H9 (cell line): ENCODE data around the gene PCDHGA9. TPM values are rescaled to one million over a fixed set of nuclear protein-coding genes. Genes with fewer than 3 reads are reported as not detected.

Experiments used
- DNase-seq: peaks from one replicate; pipeline ENCODE4 v3.0.0-alpha.2; 2017
- H2AFZ ChIP-seq: one replicate; pipeline ENCODE4 v1.6.1; 2013; ENCODE audit warnings: mild to moderate bottlenecking, low read length, control low read depth, moderate library complexity
- H2AK5ac ChIP-seq: 2 replicates; pipeline ENCODE4 v1.6.1; 2013; ENCODE audit warnings: low read length, control low read depth, mixed read lengths; ENCODE audit not compliant: insufficient read length
- H2BK120ac ChIP-seq: one replicate; pipeline ENCODE4 v1.6.1; 2013; ENCODE audit warnings: low read depth, mild to moderate bottlenecking, low read length, control low read depth, inconsistent platforms; ENCODE audit not compliant: poor library complexity, severe bottlenecking
- H2BK12ac ChIP-seq: 2 replicates; pipeline ENCODE4 v1.6.1; 2013; ENCODE audit warnings: low read length, control low read depth, mixed read lengths, low read depth; ENCODE audit not compliant: insufficient read length
- H2BK15ac ChIP-seq: 2 replicates; pipeline ENCODE4 v1.6.1; 2013; ENCODE audit warnings: low read depth, low read length, control low read depth
- H2BK20ac ChIP-seq: one replicate; pipeline ENCODE4 v1.6.1; 2013; ENCODE audit warnings: low read depth, mild to moderate bottlenecking, low read length, control low read depth, inconsistent platforms; ENCODE audit not compliant: poor library complexity, severe bottlenecking
- H2BK5ac ChIP-seq: 2 replicates; pipeline ENCODE4 v1.6.1; 2013; ENCODE audit warnings: low read length, control low read depth, mixed read lengths; ENCODE audit not compliant: insufficient read length
- H3K14ac ChIP-seq: 2 replicates; pipeline ENCODE4 v1.6.1; 2013; ENCODE audit warnings: low read length, control low read depth; ENCODE audit not compliant: insufficient read depth
- H3K18ac ChIP-seq: 2 replicates; pipeline ENCODE4 v1.6.1; 2013; ENCODE audit warnings: low read depth, mild to moderate bottlenecking, mixed read lengths, low read length, control low read depth; ENCODE audit not compliant: insufficient read length
- H3K23ac ChIP-seq: 2 replicates; pipeline ENCODE4 v1.6.1; 2013; ENCODE audit warnings: low read length, control low read depth, mixed read lengths, low read depth; ENCODE audit not compliant: insufficient read length
- H3K23me2 ChIP-seq: 2 replicates; pipeline ENCODE4 v1.6.1; 2013; ENCODE audit warnings: low read depth, mild to moderate bottlenecking, mixed read lengths, low read length, control low read depth; ENCODE audit not compliant: insufficient read length, poor library complexity, severe bottlenecking
- H3K27ac ChIP-seq: 2 replicates; pipeline ENCODE4 v1.5.1; 2013; ENCODE audit warnings: low read length, control low read depth, mixed read lengths, low read depth; ENCODE audit not compliant: insufficient read length
- H3K27me3 ChIP-seq: 2 replicates; pipeline ENCODE4 v1.6.1; 2013; ENCODE audit warnings: low read length, control low read depth, inconsistent platforms; ENCODE audit not compliant: insufficient read depth
- H3K4ac ChIP-seq: 2 replicates; pipeline ENCODE4 v1.6.1; 2013; ENCODE audit warnings: low read depth, mild to moderate bottlenecking, control low read depth, inconsistent platforms, low read length, moderate library complexity
- H3K4me1 ChIP-seq: 2 replicates; pipeline ENCODE4 v1.6.1; 2013; ENCODE audit warnings: low read length, control low read depth, inconsistent platforms; ENCODE audit not compliant: insufficient read depth
- H3K4me2 ChIP-seq: 2 replicates; pipeline ENCODE4 v1.6.1; 2013; ENCODE audit warnings: low read length, control low read depth, mixed read lengths; ENCODE audit not compliant: insufficient read length, insufficient read depth
- H3K56ac ChIP-seq: 2 replicates; pipeline ENCODE4 v1.6.1; 2013; ENCODE audit warnings: low read depth, mild to moderate bottlenecking, mixed read lengths, low read length, control low read depth; ENCODE audit not compliant: insufficient read length
- H3K79me1 ChIP-seq: 2 replicates; pipeline ENCODE4 v1.6.1; 2013; ENCODE audit warnings: low read depth, mild to moderate bottlenecking, moderate library complexity, low read length, control low read depth, inconsistent platforms; ENCODE audit not compliant: insufficient read depth, poor library complexity, severe bottlenecking
- H3K79me2 ChIP-seq: 2 replicates; pipeline ENCODE4 v1.6.1; 2013; ENCODE audit warnings: low read length, control low read depth, inconsistent platforms; ENCODE audit not compliant: insufficient read depth
- H3K9ac ChIP-seq: 2 replicates; pipeline ENCODE4 v1.6.1; 2013; ENCODE audit warnings: low read length, control low read depth, mixed read lengths; ENCODE audit not compliant: insufficient read length; ENCODE audit errors: extremely low read depth
- H3K9me3 ChIP-seq: one replicate; pipeline ENCODE4 v1.6.1; 2013; ENCODE audit warnings: low read depth, low read length, inconsistent platforms; ENCODE audit not compliant: control insufficient read depth
- H3T11ph ChIP-seq: one replicate; pipeline ENCODE4 v1.6.1; 2013; ENCODE audit warnings: mild to moderate bottlenecking, low read length, control low read depth, inconsistent platforms
- H4K20me1 ChIP-seq: one replicate; pipeline ENCODE4 v1.6.1; 2013; ENCODE audit not compliant: control insufficient read depth, insufficient read length, insufficient read depth
- H4K5ac ChIP-seq: 2 replicates; pipeline ENCODE4 v1.6.1; 2013; ENCODE audit warnings: low read depth, mild to moderate bottlenecking, mixed read lengths, low read length, control low read depth; ENCODE audit not compliant: insufficient read length
- H4K8ac ChIP-seq: replicated peaks from 2 replicates; pipeline ENCODE4 v1.6.1; 2013; ENCODE audit warnings: low read length, control low read depth, mixed read lengths, low read depth; ENCODE audit not compliant: insufficient read length
- H4K91ac ChIP-seq: 2 replicates; pipeline ENCODE4 v1.6.1; 2013; ENCODE audit warnings: low read depth, mild to moderate bottlenecking, moderate library complexity, mixed read lengths, low read length, control low read depth; ENCODE audit not compliant: insufficient read length
- H3K27ac Mint-ChIP-seq, 3 experiments: 2 replicates in 2 of 3; 3 replicates in 1 of 3; pipeline ENCODE4 v1.8.0; 2020 to 2021; ENCODE audit warnings: mixed read lengths in 3 of 3, mild to moderate bottlenecking in 1 of 3, moderate library complexity in 1 of 3
- H3K27me3 Mint-ChIP-seq: 2 replicates; pipeline ENCODE4 v1.8.0; 2021; ENCODE audit warnings: low read depth, mild to moderate bottlenecking, moderate library complexity, mixed read lengths
- H3K36me3 Mint-ChIP-seq, 3 experiments: 2 replicates in 2 of 3; 3 replicates in 1 of 3; pipeline ENCODE4 v1.8.0; 2020 to 2021; ENCODE audit warnings: low read depth in 3 of 3, mixed read lengths in 3 of 3; ENCODE audit not compliant: insufficient read depth in 1 of 3
- H3K4me1 Mint-ChIP-seq, 2 experiments: 2 replicates each; pipeline ENCODE4 v1.8.0; 2020; ENCODE audit warnings: mixed read lengths in 2 of 2
- H3K4me3 Mint-ChIP-seq, 2 experiments: 2 replicates in 1 of 2; 3 replicates in 1 of 2; pipeline ENCODE4 v1.8.0; 2020 to 2021; ENCODE audit warnings: mild to moderate bottlenecking in 2 of 2, mixed read lengths in 2 of 2, moderate library complexity in 1 of 2
- H3K9me3 Mint-ChIP-seq, 2 experiments: 2 replicates in 1 of 2; 3 replicates in 1 of 2; pipeline ENCODE4 v1.8.0; 2020; ENCODE audit warnings: mild to moderate bottlenecking in 2 of 2, mixed read lengths in 2 of 2, moderate library complexity in 1 of 2
- CTCF ChIP-seq: fragments of 200-600 bp; sonication (generic); conservative IDR thresholded peaks from 3 replicates; pipeline ENCODE4 v1.8.0; 2021; ENCODE audit warnings: antibody characterized with exemption, mild to moderate bottlenecking
- WGBS: extraction: QIAGEN DNeasy Blood & Tissue Kit; methylation state at CpG from one replicate; pipeline ENCODE4 v1.1.7; 2013; ENCODE audit warnings: missing lambda C conversion rate, low lambda C conversion rate, mixed read lengths; ENCODE audit not compliant: insufficient read length; ENCODE audit errors: extremely low coverage; 5-methylcytosine and 5-hydroxymethylcytosine counted together
- total RNA-seq: library from RNA; stranded (reverse); gene quantifications from 2 replicates; pipeline ENCODE4 v1.2.1, GENCODE V29; 2021

PCDHGA9 gene
- total RNA-seq, 1 experiment from 2014 or later: 1.3 TPM

- H3K27me3 ChIP-seq: no peaks in the 10 kb centered on the region; the same call in 1 of the 2 replicates
- no peak overlapping the region for H4K8ac ChIP-seq
- Mint-ChIP-seq H3K4me1 (peaks cover 12 to 14% of the 10 kb centered on the region in 2 experiments), H3K27ac (no peak overlapping the region), H3K4me3 (no peak overlapping the region), H3K9me3 (peaks cover 28 to 36% of the 10 kb centered on the region in 2 experiments), H3K27me3 (peaks cover 25% of the 10 kb centered on the region), H3K36me3 (peaks cover 19 to 35% (median 29%) of the 10 kb centered on the region in 3 experiments)
- H3K23me2 ChIP-seq: peaks cover 5% of the 10 kb centered on the region
- DNase-seq: no peak
- no peak overlapping the region for H3K27ac ChIP-seq
- no peak overlapping the region for H2BK5ac ChIP-seq
- H3K56ac ChIP-seq: no peak overlapping the region
- H4K91ac ChIP-seq: no peak overlapping the region
- no peak overlapping the region for H3T11ph ChIP-seq
- H3K18ac ChIP-seq: no peak overlapping the region
- H4K5ac ChIP-seq: no peak overlapping the region
- H3K4me1 ChIP-seq: no peaks in the 10 kb centered on the region
- H2BK20ac ChIP-seq: no peak overlapping the region
- TF ChIP-seq CTCF: no peak
- H3K14ac ChIP-seq: no peak overlapping the region; the same call in 1 of the 2 replicates
- H3K4ac ChIP-seq: no peak overlapping the region
- no peak overlapping the region for H2BK15ac ChIP-seq
- H2BK120ac ChIP-seq: no peak overlapping the region
- no peaks in the 10 kb centered on the region for H3K79me2 ChIP-seq
- H3K79me1 ChIP-seq: no peaks in the 10 kb centered on the region
- H4K20me1 ChIP-seq: no peaks in the 10 kb centered on the region
- H2BK12ac ChIP-seq: no peak overlapping the region
- no peak overlapping the region for H3K23ac ChIP-seq
- no peak overlapping the region for H2AFZ ChIP-seq
- H3K9me3 ChIP-seq: no peaks in the 10 kb centered on the region
- H3K9ac ChIP-seq: no peak overlapping the region
- no peak overlapping the region for H2AK5ac ChIP-seq
- WGBS: no CpG with 5 or more reads among the region's 64 CpGs
- no peak overlapping the region for H3K4me2 ChIP-seq
These were observed 7.2 kb downstream of the PCDHGA9 start for GRCh38 chr5:141409598-141410306.
